Activated naive CD4-positive, alpha-beta T cell treated with anti-CD3 and anti-CD28 coated beads, Interleukin-2, amount 10 ng/mL, durations not matched to agents 7 days and 5 days (primary cell): ENCODE data around the gene ELN.
"Not testable (repeated sequence)": the region's sequence is repeated elsewhere in the genome, so short reads cannot be mapped to it uniquely, and the experiment has no call there.

ENCODE experiments used
- CTCF ChIA-PET: fragments of 350-600 bp; sonication (Branson Sonifier 250); formaldehyde crosslinking; loops from one replicate; lab custom pipeline; 2021; ENCODE audit warnings: antibody characterized with exemption; lab: Charles Lee
- DNase-seq: peaks from one replicate; pipeline ENCODE4 v3.0.0-alpha.2; 2020
- H3K27ac Mint-ChIP-seq: one replicate; pipeline ENCODE4 v1.8.0; 2021; ENCODE audit warnings: mild to moderate bottlenecking, moderate library complexity, mixed read lengths
- H3K27me3 Mint-ChIP-seq: one replicate; pipeline ENCODE4 v1.8.0; 2021; ENCODE audit warnings: mild to moderate bottlenecking, mixed read lengths
- H3K36me3 Mint-ChIP-seq: one replicate; pipeline ENCODE4 v1.8.0; 2021; ENCODE audit warnings: mixed read lengths
- H3K4me1 Mint-ChIP-seq: one replicate; pipeline ENCODE4 v1.8.0; 2021; ENCODE audit warnings: mixed read lengths
- H3K4me3 Mint-ChIP-seq: one replicate; pipeline ENCODE4 v1.8.0; 2021; ENCODE audit warnings: mild to moderate bottlenecking, moderate library complexity, mixed read lengths
- H3K9me3 Mint-ChIP-seq: one replicate; pipeline ENCODE4 v1.8.0; 2021; ENCODE audit warnings: mixed read lengths

The ELN gene

GRCh38 chr7:74033372-74034311, 5.7 kb downstream of the ELN start:
- H3K4me1 Mint-ChIP-seq = peaks cover 3% of the 10 kb centered on the region
- no peaks in the 10 kb centered on the region for H3K9me3 Mint-ChIP-seq
- no peak overlapping the region for H3K4me3 Mint-ChIP-seq
- no peak overlapping the region for H3K27ac Mint-ChIP-seq
- no peak for DNase-seq
- CTCF ChIA-PET = no interaction called here
- peaks cover 49% of the 10 kb centered on the region for H3K27me3 Mint-ChIP-seq
- H3K36me3 Mint-ChIP-seq = no peaks in the 10 kb centered on the region

GRCh38 chr7:74037609-74038008, 9.6 kb downstream of the ELN start:
- peaks cover 10% of the 10 kb centered on the region for H3K27me3 Mint-ChIP-seq
- H3K4me3 Mint-ChIP-seq = no peak overlapping the region
- no peaks in the 10 kb centered on the region for H3K36me3 Mint-ChIP-seq
- H3K27ac Mint-ChIP-seq = no peak overlapping the region
- CTCF ChIA-PET = interaction anchor here (2.3 kb wide), 1 partner anchor 11 kb away, joined by 14 read pairs; no protein-coding TSS in a partner anchor
- DNase-seq = no peak
- H3K4me1 Mint-ChIP-seq = no peaks in the 10 kb centered on the region
- no peaks in the 10 kb centered on the region for H3K9me3 Mint-ChIP-seq

- no peak overlapping the region for H3K4me3 Mint-ChIP-seq
- DNase-seq = no peak
- H3K4me1 Mint-ChIP-seq = no peaks in the 10 kb centered on the region
- H3K9me3 Mint-ChIP-seq = no peaks in the 10 kb centered on the region
- no peaks in the 10 kb centered on the region for H3K36me3 Mint-ChIP-seq
- H3K27ac Mint-ChIP-seq = no peak overlapping the region
- CTCF ChIA-PET = interaction anchor here (2.3 kb wide), 1 partner anchor 12 kb away, joined by 14 read pairs; no protein-coding TSS in a partner anchor
- H3K27me3 Mint-ChIP-seq = peaks cover 5% of the 10 kb centered on the region
Observed at GRCh38 chr7:74038194-74038961, 10.4 kb downstream of the ELN start.

- no peak overlapping the region for H3K27ac Mint-ChIP-seq
- DNase-seq = no peak
- no peaks in the 10 kb centered on the region for H3K4me1 Mint-ChIP-seq
- H3K27me3 Mint-ChIP-seq = peaks cover 5% of the 10 kb centered on the region
- CTCF ChIA-PET = interaction anchor here (0.7 to 2.3 kb wide), 2 partner anchors 13 to 14 kb away, joined by 3 to 14 read pairs; no protein-coding TSS in a partner anchor
- H3K36me3 Mint-ChIP-seq = no peaks in the 10 kb centered on the region
- no peak overlapping the region for H3K4me3 Mint-ChIP-seq
- no peaks in the 10 kb centered on the region for H3K9me3 Mint-ChIP-seq
Observed at GRCh38 chr7:74039337-74039736, 11.4 kb downstream of the ELN start.

- H3K36me3 Mint-ChIP-seq = no peaks in the 10 kb centered on the region
- H3K4me1 Mint-ChIP-seq = no peaks in the 10 kb centered on the region
- peaks cover 5% of the 10 kb centered on the region for H3K27me3 Mint-ChIP-seq
- H3K9me3 Mint-ChIP-seq = no peaks in the 10 kb centered on the region
- CTCF ChIA-PET = interaction anchor here (0.7 kb wide), 1 partner anchor 15 kb away, joined by 3 read pairs; no protein-coding TSS in a partner anchor
- no peak overlapping the region for H3K27ac Mint-ChIP-seq
- no peak overlapping the region for H3K4me3 Mint-ChIP-seq
- no peak for DNase-seq
Observed at GRCh38 chr7:74040101-74040790, 12.3 kb downstream of the ELN start.

- H3K4me1 Mint-ChIP-seq = no peaks in the 10 kb centered on the region
- no peaks in the 10 kb centered on the region for H3K9me3 Mint-ChIP-seq
- no peak overlapping the region for H3K27ac Mint-ChIP-seq
- H3K36me3 Mint-ChIP-seq = no peaks in the 10 kb centered on the region
- H3K27me3 Mint-ChIP-seq = peaks cover 5% of the 10 kb centered on the region
- no peak overlapping the region for H3K4me3 Mint-ChIP-seq
- CTCF ChIA-PET = interaction anchor here (1.0 kb wide), 1 partner anchor 14 kb away, joined by 4 read pairs; no protein-coding TSS in a partner anchor
- DNase-seq = no peak
Observed at GRCh38 chr7:74040791-74041520, 13.0 kb downstream of the ELN start.

GRCh38 chr7:74042746-74043522, 15.0 kb downstream of the ELN start:
- H3K27me3 Mint-ChIP-seq = peaks cover 5% of the 10 kb centered on the region
- DNase-seq = no peak
- no peaks in the 10 kb centered on the region for H3K36me3 Mint-ChIP-seq
- H3K4me3 Mint-ChIP-seq = no peak overlapping the region
- CTCF ChIA-PET = no interaction called here
- no peak overlapping the region for H3K27ac Mint-ChIP-seq
- H3K9me3 Mint-ChIP-seq = no peaks in the 10 kb centered on the region
- no peaks in the 10 kb centered on the region for H3K4me1 Mint-ChIP-seq

GRCh38 chr7:74043523-74043951, 15.6 kb downstream of the ELN start:
- CTCF ChIA-PET = no interaction called here
- H3K4me3 Mint-ChIP-seq = no peak overlapping the region
- no peaks in the 10 kb centered on the region for H3K9me3 Mint-ChIP-seq
- no peak for DNase-seq
- no peak overlapping the region for H3K27ac Mint-ChIP-seq
- no peaks in the 10 kb centered on the region for H3K27me3 Mint-ChIP-seq
- no peaks in the 10 kb centered on the region for H3K36me3 Mint-ChIP-seq
- H3K4me1 Mint-ChIP-seq = no peaks in the 10 kb centered on the region

- no peak overlapping the region for H3K27ac Mint-ChIP-seq
- H3K9me3 Mint-ChIP-seq = no peaks in the 10 kb centered on the region
- H3K36me3 Mint-ChIP-seq = no peaks in the 10 kb centered on the region
- no peak overlapping the region for H3K4me3 Mint-ChIP-seq
- H3K4me1 Mint-ChIP-seq = no peaks in the 10 kb centered on the region
- no peaks in the 10 kb centered on the region for H3K27me3 Mint-ChIP-seq
- CTCF ChIA-PET = interaction anchor here (2.5 kb wide), 1 partner anchor 18 kb away, joined by 9 read pairs; no protein-coding TSS in a partner anchor
- no peak for DNase-seq
Observed at GRCh38 chr7:74044366-74045350, 16.7 kb downstream of the ELN start.

- CTCF ChIA-PET = interaction anchor here (0.5 to 2.5 kb wide), 3 partner anchors 16 to 1674 kb away, joined by 3 to 9 read pairs (median 3); no protein-coding TSS in a partner anchor
- not testable (repeated sequence) for H3K4me3 Mint-ChIP-seq
Observed at GRCh38 chr7:74046581-74046980, 18.6 kb downstream of the ELN start.

GRCh38 chr7:74047804-74048380, 19.9 kb downstream of the ELN start:
- H3K27ac Mint-ChIP-seq = no peak overlapping the region
- no peak for DNase-seq
- H3K27me3 Mint-ChIP-seq = peaks cover 6% of the 10 kb centered on the region
- H3K4me3 Mint-ChIP-seq = no peak overlapping the region
- CTCF ChIA-PET = interaction anchor here (0.8 kb wide), 1 partner anchor 21 kb away, joined by 3 read pairs; no protein-coding TSS in a partner anchor
- H3K9me3 Mint-ChIP-seq = no peaks in the 10 kb centered on the region
- H3K4me1 Mint-ChIP-seq = no peaks in the 10 kb centered on the region
- no peaks in the 10 kb centered on the region for H3K36me3 Mint-ChIP-seq

More at GRCh38 chr7:74046581-74046980, 18.6 kb downstream of the ELN start:
- H3K27ac Mint-ChIP-seq, H3K27me3 Mint-ChIP-seq, H3K36me3 Mint-ChIP-seq, H3K4me1 Mint-ChIP-seq, DNase-seq, H3K9me3 Mint-ChIP-seq: not testable (repeated sequence)
